ENCODE results near the gene PMPCA. TPM values are rescaled to one million over a fixed set of nuclear protein-coding genes. Genes with fewer than 3 reads are reported as not detected.

PMPCA gene
- total and polyA plus RNA-seq, 11 donors, result 61.5 to 81.8 (median 73.6) TPM

GRCh38 chr9:136368190-136368589, 42.3 kb upstream of the PMPCA start:
- Histone ChIP-seq H3K27ac (no peak overlapping the region), H3K36me3 (no peaks in the 10 kb centered on the region), H3K9me3 (no peaks in the 10 kb centered on the region), H3K27me3 (no peaks in the 10 kb centered on the region), H3K4me3 (no peak overlapping the region), H3K4me1 (peaks cover 3 to 39% (median 9%) of the 10 kb centered on the region in 12 donors)
- ATAC-seq, result no peak
- TF ChIP-seq CTCF (IDR thresholded peaks at IDR 0.05) (no peak), POLR2A (IDR thresholded peaks at IDR 0.05) (no peak)
- intact Hi-C loops (cut with DNase I), result no loop called here
- no peak for DNase-seq
- 68 to 81% (median 74%) methylated on average over 6 to 18 of the region's 18 CpGs for WGBS, 4 donors

GRCh38 chr9:136370037-136370436, 40.4 kb upstream of the PMPCA start:
- Histone ChIP-seq H3K9me3 (no peaks in the 10 kb centered on the region), H3K4me3 (no peak overlapping the region), H3K4me1 (peaks cover 0 to 31% (median 4%) of the 10 kb centered on the region in 12 donors), H3K27me3 (no peaks in the 10 kb centered on the region), H3K27ac (no peak overlapping the region), H3K36me3 (no peaks in the 10 kb centered on the region)
- ATAC-seq, result no peak
- TF ChIP-seq CTCF (IDR thresholded peaks at IDR 0.05) (no peak), POLR2A (IDR thresholded peaks at IDR 0.05) (no peak)
- intact Hi-C loops (cut with DNase I), result no loop called here
- no peak for DNase-seq
- WGBS, 4 donors, result 95 to 98% (median 96%) methylated on average over 4 to 19 of the region's 19 CpGs

GRCh38 chr9:136370687-136371532, 39.5 kb upstream of the PMPCA start:
- peaks cover 0 to 22% (median 4%) of the 10 kb centered on the region in 12 donors for H3K4me1 ChIP-seq
- WGBS, 4 donors, result 94% methylated on average over 34 to 54 of the region's 54 CpGs
- TF ChIP-seq POLR2A (IDR thresholded peaks at IDR 0.05), result no peak
- TF ChIP-seq CTCF (IDR thresholded peaks at IDR 0.05), result no peak
- H3K27ac ChIP-seq, result no peak overlapping the region
- H3K36me3 ChIP-seq, result peaks cover 0 to 4% (median 0%) of the 10 kb centered on the region in 9 donors
- H3K9me3 ChIP-seq, result no peaks in the 10 kb centered on the region
- no peak for ATAC-seq
- no peak overlapping the region for H3K4me3 ChIP-seq
- DNase-seq, result no peak
- H3K27me3 ChIP-seq, result no peaks in the 10 kb centered on the region
- intact Hi-C loops (cut with DNase I), result no loop called here

GRCh38 chr9:136371533-136371880, 39.0 kb upstream of the PMPCA start:
- intact Hi-C loops (cut with DNase I), result no loop called here
- H3K4me1 ChIP-seq, result peaks cover 0 to 16% (median 4%) of the 10 kb centered on the region in 12 donors
- no peak for ATAC-seq
- no peak for DNase-seq
- no peak overlapping the region for H3K27ac ChIP-seq
- no peak overlapping the region for H3K4me3 ChIP-seq
- peaks cover 0 to 4% (median 0%) of the 10 kb centered on the region in 9 donors for H3K36me3 ChIP-seq
- TF ChIP-seq POLR2A (IDR thresholded peaks at IDR 0.05) (no peak), CTCF (IDR thresholded peaks at IDR 0.05) (no peak)
- H3K9me3 ChIP-seq, result no peaks in the 10 kb centered on the region
- H3K27me3 ChIP-seq, result no peaks in the 10 kb centered on the region
- whole genome bisulfite sequencing, 4 donors, result 75 to 94% (median 86%) methylated on average over 1 to 13 of the region's 13 CpGs
